Skeletal muscle satellite cell (primary cell): ENCODE results near the gene GPR32. TPM values are rescaled to one million over a fixed set of nuclear protein-coding genes. Genes with fewer than 3 reads are reported as not detected.
A peak's percentile ranks its signal among the peaks of the same experiment; 100 is the strongest.

Experiments used
- small RNA-seq: library from RNA; depleted of rRNA; stranded (forward); fragments of <200 nt; gene quantifications from one replicate; pipeline ENCODE3, GENCODE V24; 2012

The GPR32 gene

Small RNAs within 50 kb of the gene (small RNA-seq; reads per million reads assigned to genes)
- gene SNORD88A (76.1 reads per million, percentile 96 among the genes with 10 or more reads in this experiment), gene SNORD88B (not detected), gene SNORD88C (not detected)
